ENCODE data around the gene SOX6. TPM values are rescaled to one million over a fixed set of nuclear protein-coding genes. Genes with fewer than 3 reads are reported as not detected.

SOX6 gene
- total and polyA plus RNA-seq, 4 donors: 26.6 to 51.6 (median 38.6) TPM

DNA sequence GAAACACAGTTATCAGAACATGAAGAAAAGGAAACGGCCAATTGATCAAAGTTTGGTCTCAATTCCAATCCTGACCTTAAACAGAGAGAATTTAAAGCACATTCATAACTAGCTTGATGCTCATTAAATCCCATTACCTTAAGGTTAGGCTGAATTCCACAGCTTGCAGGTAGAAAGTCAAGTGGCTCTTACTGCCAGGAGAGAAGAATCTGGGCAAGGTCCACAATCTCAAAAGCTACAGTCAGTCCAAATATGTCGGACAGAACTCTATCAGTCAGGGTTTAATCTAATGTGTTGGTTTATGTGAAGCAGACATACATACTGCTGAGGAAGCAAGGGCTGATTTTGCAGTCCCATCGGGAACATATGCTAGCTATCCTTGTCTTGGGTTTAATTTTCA lies 348.8 kb downstream of the SOX6 start:
- no peak overlapping the region for H3K4me3 ChIP-seq (ENCODE audit: low read depth, low read length)
- no peaks in the 10 kb centered on the region for H3K36me3 ChIP-seq (ENCODE audit: control insufficient read depth, insufficient read depth, low read length)
- no peak overlapping the region for H3K27ac ChIP-seq (ENCODE audit: low read depth, low read length)
- no peak for DNase-seq (ENCODE audit: low read depth in 4 of 6, low spot score in 6 of 6)
- no CpG with 5 or more reads among the region's 3 CpGs for WGBS (ENCODE audit: insufficient coverage)
- no peaks in the 10 kb centered on the region for H3K4me1 ChIP-seq (ENCODE audit: control insufficient read depth, insufficient read depth, low read length)
- no peaks in the 10 kb centered on the region for H3K9me3 ChIP-seq (ENCODE audit: control insufficient read depth, insufficient read depth, low read length)
- no peaks in the 10 kb centered on the region for H3K27me3 ChIP-seq (ENCODE audit: control insufficient read depth, insufficient read depth, low read length)

DNA sequence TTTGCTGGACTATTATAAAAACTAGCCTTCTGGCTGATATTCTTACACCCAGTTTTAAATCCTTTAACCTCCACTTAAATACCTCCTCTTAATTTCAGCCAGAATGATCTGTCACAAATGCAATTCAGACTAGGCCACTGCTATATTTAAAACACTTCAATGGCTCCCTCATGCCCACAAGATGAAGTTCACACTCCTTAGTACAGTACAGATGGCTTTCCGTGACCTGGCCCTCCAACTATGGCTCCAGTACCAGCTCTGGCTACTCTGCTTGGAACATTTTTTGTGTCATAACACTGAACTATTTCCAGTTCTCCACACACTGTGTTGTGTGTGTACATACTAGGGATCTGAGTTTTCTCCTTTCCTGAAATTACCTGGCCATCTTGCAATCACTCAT lies 353.4 kb downstream of the SOX6 start:
- Histone ChIP-seq H3K27me3 (ENCODE audit: control insufficient read depth, insufficient read depth, low read length) (no peaks in the 10 kb centered on the region), H3K4me1 (ENCODE audit: control insufficient read depth, insufficient read depth, low read length) (no peaks in the 10 kb centered on the region), H3K4me3 (ENCODE audit: low read depth, low read length) (no peak overlapping the region), H3K9me3 (ENCODE audit: control insufficient read depth, insufficient read depth, low read length) (no peaks in the 10 kb centered on the region), H3K36me3 (ENCODE audit: control insufficient read depth, insufficient read depth, low read length) (no peaks in the 10 kb centered on the region), H3K27ac (ENCODE audit: low read depth, low read length) (no peak overlapping the region)
- 100% methylated on average over 1 of the region's 1 CpG for WGBS (ENCODE audit: insufficient coverage)
- no peak for DNase-seq (ENCODE audit: low read depth in 4 of 6, low spot score in 6 of 6)

DNA sequence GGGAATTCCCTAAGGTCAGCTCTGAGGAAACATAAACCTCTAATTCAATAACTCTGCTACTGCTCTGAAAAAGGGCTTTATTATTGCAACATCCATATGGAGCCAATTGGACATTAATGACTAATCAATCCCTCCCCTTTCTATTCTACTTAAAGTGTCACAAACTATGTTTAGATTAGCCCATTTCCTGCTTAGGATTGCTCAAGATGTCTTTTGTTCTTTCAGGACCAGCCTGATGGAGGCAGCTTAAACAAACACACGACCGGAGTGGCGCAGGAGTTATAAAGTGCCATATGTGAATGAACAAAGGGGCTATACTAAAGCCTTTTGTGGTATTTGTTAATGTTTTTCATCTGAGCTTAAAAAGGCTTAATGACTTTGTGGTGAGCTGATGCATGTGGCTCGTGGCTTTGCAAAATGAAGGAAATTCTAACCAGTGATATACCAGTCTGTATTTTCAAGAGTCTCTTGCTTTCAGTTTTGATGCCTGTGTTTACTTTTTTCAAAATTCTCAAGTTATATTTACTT lies 354.4 kb downstream of the SOX6 start:
- peak in 2 of 6 donors; percentile 42 to 74 for DNase-seq (ENCODE audit: low read depth in 4 of 6, low spot score in 6 of 6)
- Histone ChIP-seq H3K27me3 (ENCODE audit: control insufficient read depth, insufficient read depth, low read length) (no peaks in the 10 kb centered on the region), H3K27ac (ENCODE audit: low read depth, low read length) (no peak overlapping the region), H3K36me3 (ENCODE audit: control insufficient read depth, insufficient read depth, low read length) (no peaks in the 10 kb centered on the region), H3K4me1 (ENCODE audit: control insufficient read depth, insufficient read depth, low read length) (no peaks in the 10 kb centered on the region), H3K4me3 (ENCODE audit: low read depth, low read length) (no peak overlapping the region), H3K9me3 (ENCODE audit: control insufficient read depth, insufficient read depth, low read length) (no peaks in the 10 kb centered on the region)
- whole genome bisulfite sequencing (ENCODE audit: insufficient coverage): 14% methylated on average over 3 of the region's 4 CpGs

- WGBS (ENCODE audit: insufficient coverage): 90% methylated on average over 1 of the region's 4 CpGs
Observed at GRCh38 chr11:16001044-16001568, 355.2 kb downstream of the SOX6 start.

GRCh38 chr11:16000065-16000464 lies 356.3 kb downstream of the SOX6 start:
- H3K4me3 ChIP-seq (ENCODE audit: low read depth, low read length): no peak overlapping the region
- H3K27ac ChIP-seq (ENCODE audit: low read depth, low read length): no peak overlapping the region
- H3K4me1 ChIP-seq (ENCODE audit: control insufficient read depth, insufficient read depth, low read length): no peaks in the 10 kb centered on the region
- no peaks in the 10 kb centered on the region for H3K27me3 ChIP-seq (ENCODE audit: control insufficient read depth, insufficient read depth, low read length)
- no peaks in the 10 kb centered on the region for H3K9me3 ChIP-seq (ENCODE audit: control insufficient read depth, insufficient read depth, low read length)
- no peak for DNase-seq (ENCODE audit: low read depth in 4 of 6, low spot score in 6 of 6)
- no CpG with 5 or more reads among the region's 1 CpG for WGBS (ENCODE audit: insufficient coverage)
- no peaks in the 10 kb centered on the region for H3K36me3 ChIP-seq (ENCODE audit: control insufficient read depth, insufficient read depth, low read length)

More at GRCh38 chr11:16001044-16001568, 355.2 kb downstream of the SOX6 start:
- no peaks in the 10 kb centered on the region for H3K4me1 ChIP-seq (ENCODE audit: control insufficient read depth, insufficient read depth, low read length)
- H3K27ac ChIP-seq (ENCODE audit: low read depth, low read length): no peak overlapping the region
- DNase-seq (ENCODE audit: low read depth in 4 of 6, low spot score in 6 of 6): no peak
- no peaks in the 10 kb centered on the region for H3K9me3 ChIP-seq (ENCODE audit: control insufficient read depth, insufficient read depth, low read length)
- no peaks in the 10 kb centered on the region for H3K27me3 ChIP-seq (ENCODE audit: control insufficient read depth, insufficient read depth, low read length)
- no peak overlapping the region for H3K4me3 ChIP-seq (ENCODE audit: low read depth, low read length)
- H3K36me3 ChIP-seq (ENCODE audit: control insufficient read depth, insufficient read depth, low read length): no peaks in the 10 kb centered on the region

- DNase-seq (ENCODE audit: low read depth in 4 of 6, low spot score in 6 of 6): no peak
- WGBS (ENCODE audit: insufficient coverage): 100% methylated on average over 1 of the region's 4 CpGs
- Histone ChIP-seq H3K9me3 (ENCODE audit: control insufficient read depth, insufficient read depth, low read length) (no peaks in the 10 kb centered on the region), H3K4me1 (ENCODE audit: control insufficient read depth, insufficient read depth, low read length) (peaks cover 5% of the 10 kb centered on the region), H3K36me3 (ENCODE audit: control insufficient read depth, insufficient read depth, low read length) (peaks cover 4% of the 10 kb centered on the region), H3K27me3 (ENCODE audit: control insufficient read depth, insufficient read depth, low read length) (no peaks in the 10 kb centered on the region), H3K4me3 (ENCODE audit: low read depth, low read length) (no peak overlapping the region), H3K27ac (ENCODE audit: low read depth, low read length) (no peak overlapping the region)
Observed at GRCh38 chr11:15993345-15993744, 363.0 kb downstream of the SOX6 start.

DNA sequence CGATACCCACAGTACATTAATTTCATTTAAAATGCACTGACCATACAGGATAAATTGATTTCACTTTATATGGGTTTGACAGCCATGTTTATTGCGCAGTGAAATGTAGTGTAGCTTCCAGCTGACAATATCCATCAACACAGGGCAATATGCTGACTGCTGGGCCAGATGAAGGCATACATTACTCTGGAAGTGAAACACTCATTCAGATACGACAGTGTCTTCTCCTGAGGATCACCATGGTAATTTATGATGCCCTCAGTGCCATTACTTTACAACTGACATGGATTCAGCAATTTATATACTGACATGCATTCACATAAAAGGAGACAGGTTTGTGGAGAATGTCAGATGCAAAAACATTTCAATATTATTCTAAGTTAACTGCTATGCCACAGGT lies 365.1 kb downstream of the SOX6 start:
- peak in 1 of 6 donors; percentile 43 for DNase-seq (ENCODE audit: low read depth in 4 of 6, low spot score in 6 of 6)
- WGBS (ENCODE audit: insufficient coverage): no CpG with 5 or more reads among the region's 3 CpGs
- Histone ChIP-seq H3K27me3 (ENCODE audit: control insufficient read depth, insufficient read depth, low read length) (no peaks in the 10 kb centered on the region), H3K27ac (ENCODE audit: low read depth, low read length) (no peak overlapping the region), H3K9me3 (ENCODE audit: control insufficient read depth, insufficient read depth, low read length) (no peaks in the 10 kb centered on the region), H3K4me3 (ENCODE audit: low read depth, low read length) (no peak overlapping the region), H3K4me1 (ENCODE audit: control insufficient read depth, insufficient read depth, low read length) (peaks cover 5% of the 10 kb centered on the region), H3K36me3 (ENCODE audit: control insufficient read depth, insufficient read depth, low read length) (peaks cover 4% of the 10 kb centered on the region)

DNA sequence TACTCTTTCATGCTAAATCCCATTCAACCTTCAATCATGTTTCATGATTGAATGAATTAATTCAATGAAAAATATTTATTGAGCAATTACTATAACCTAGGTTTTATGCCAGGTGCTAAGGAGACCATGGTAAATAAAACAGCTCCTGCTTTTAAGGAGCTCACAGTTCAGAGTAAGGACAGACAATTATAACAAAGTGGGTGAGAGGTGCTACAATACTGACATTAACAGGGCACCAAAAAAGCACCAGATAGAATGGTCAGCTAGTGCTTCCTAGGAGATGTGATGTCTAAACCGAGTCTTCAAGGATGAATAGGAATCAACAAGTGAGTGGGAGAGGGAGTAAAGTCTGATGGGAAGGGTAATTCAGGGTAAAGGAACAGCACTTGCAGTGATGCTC lies 366.7 kb downstream of the SOX6 start:
- no peak overlapping the region for H3K27ac ChIP-seq (ENCODE audit: low read depth, low read length)
- H3K9me3 ChIP-seq (ENCODE audit: control insufficient read depth, insufficient read depth, low read length): no peaks in the 10 kb centered on the region
- DNase-seq (ENCODE audit: low read depth in 4 of 6, low spot score in 6 of 6): no peak
- peaks cover 5% of the 10 kb centered on the region for H3K4me1 ChIP-seq (ENCODE audit: control insufficient read depth, insufficient read depth, low read length)
- H3K36me3 ChIP-seq (ENCODE audit: control insufficient read depth, insufficient read depth, low read length): peaks cover 4% of the 10 kb centered on the region
- no peak overlapping the region for H3K4me3 ChIP-seq (ENCODE audit: low read depth, low read length)
- no peaks in the 10 kb centered on the region for H3K27me3 ChIP-seq (ENCODE audit: control insufficient read depth, insufficient read depth, low read length)
- WGBS (ENCODE audit: insufficient coverage): 33% methylated on average over 1 of the region's 1 CpG

- H3K27ac ChIP-seq (ENCODE audit: low read depth, low read length): no peak overlapping the region
- no peaks in the 10 kb centered on the region for H3K27me3 ChIP-seq (ENCODE audit: control insufficient read depth, insufficient read depth, low read length)
- WGBS (ENCODE audit: insufficient coverage): 44% methylated on average over 13 of the region's 14 CpGs
- DNase-seq (ENCODE audit: low read depth in 4 of 6, low spot score in 6 of 6): no peak
- H3K9me3 ChIP-seq (ENCODE audit: control insufficient read depth, insufficient read depth, low read length): no peaks in the 10 kb centered on the region
- no peak overlapping the region for H3K4me3 ChIP-seq (ENCODE audit: low read depth, low read length)
- H3K4me1 ChIP-seq (ENCODE audit: control insufficient read depth, insufficient read depth, low read length): peaks cover 5% of the 10 kb centered on the region
- peaks cover 4% of the 10 kb centered on the region for H3K36me3 ChIP-seq (ENCODE audit: control insufficient read depth, insufficient read depth, low read length)
Observed at GRCh38 chr11:15988693-15989231, 367.6 kb downstream of the SOX6 start.

DNA sequence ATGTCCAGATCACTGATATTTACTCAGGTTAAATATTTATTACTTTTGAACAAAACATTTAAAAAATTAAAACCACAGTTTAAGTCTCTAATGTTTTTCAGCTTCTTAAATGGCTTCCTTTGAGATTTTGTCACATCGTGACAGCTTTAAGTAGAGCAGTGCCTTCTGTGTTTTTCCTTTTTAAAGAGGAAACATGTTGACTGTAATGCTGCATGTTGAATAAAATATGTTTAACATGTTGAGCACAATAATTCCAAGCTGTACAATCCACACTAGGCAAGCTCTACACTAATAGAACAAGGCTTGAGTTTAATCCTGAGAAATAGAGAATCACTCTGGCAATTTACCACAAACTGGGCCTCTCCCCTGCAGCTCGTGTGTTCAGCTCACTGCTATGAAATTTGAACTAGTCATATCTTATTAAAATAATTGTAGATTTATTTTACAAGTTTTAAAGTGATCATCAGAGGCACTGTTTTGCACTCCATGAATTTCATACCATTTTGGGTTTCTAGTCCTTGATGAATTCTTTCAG lies 368.3 kb downstream of the SOX6 start:
- no peak overlapping the region for H3K27ac ChIP-seq (ENCODE audit: low read depth, low read length)
- WGBS (ENCODE audit: insufficient coverage): no CpG with 5 or more reads among the region's 2 CpGs
- no peaks in the 10 kb centered on the region for H3K27me3 ChIP-seq (ENCODE audit: control insufficient read depth, insufficient read depth, low read length)
- H3K9me3 ChIP-seq (ENCODE audit: control insufficient read depth, insufficient read depth, low read length): no peaks in the 10 kb centered on the region
- no peak overlapping the region for H3K4me3 ChIP-seq (ENCODE audit: low read depth, low read length)
- H3K4me1 ChIP-seq (ENCODE audit: control insufficient read depth, insufficient read depth, low read length): peaks cover 5% of the 10 kb centered on the region
- peak in 2 of 6 donors; percentile 16 to 74 for DNase-seq (ENCODE audit: low read depth in 4 of 6, low spot score in 6 of 6)
- H3K36me3 ChIP-seq (ENCODE audit: control insufficient read depth, insufficient read depth, low read length): peaks cover 4% of the 10 kb centered on the region

Data from spinal cord (tissue), 10 donors.